Measurements from ENCODE around the gene SSB. TPM values are rescaled to one million over a fixed set of nuclear protein-coding genes. Genes with fewer than 3 reads are reported as not detected.

SSB gene
- total and polyA plus RNA-seq, 2 of the 4 experiments (the other 2 are of a cell fraction) = 41.2 to 75.5 TPM

DNA sequence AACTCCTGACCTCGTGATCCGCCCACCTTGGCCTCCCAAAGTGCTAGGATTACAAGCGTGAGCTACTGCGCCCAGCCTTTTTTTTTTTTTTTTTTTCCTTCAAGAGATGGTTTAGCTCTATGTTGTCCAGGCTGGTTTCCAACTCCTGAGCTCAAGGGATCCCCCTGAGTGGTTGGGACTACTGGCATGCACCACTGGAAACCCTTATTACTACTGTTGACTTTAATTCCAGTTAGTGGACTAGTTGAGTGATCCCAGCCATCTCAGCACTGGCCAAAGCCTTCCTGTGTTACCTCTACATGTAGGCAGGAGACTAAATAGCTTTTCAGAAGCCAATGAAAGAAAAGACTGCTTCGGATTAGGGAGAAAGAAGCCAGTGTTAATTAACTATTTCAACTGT lies 8.1 kb upstream of the SSB start:
- Histone ChIP-seq H3K27ac (ENCODE audit: insufficient read depth, low read length) (no peak overlapping the region), H3K56ac (ENCODE audit: extremely low read depth, insufficient read depth, low read length) (no peak overlapping the region), H3K18ac (ENCODE audit: low read depth, low read length) (no peak overlapping the region), H4K8ac (ENCODE audit: low read depth in 2 of 2, low read length in 2 of 2) (no peak overlapping the region), H3K4me2 (ENCODE audit: low read depth, low read length) (no peak overlapping the region), H3K27me3 (ENCODE audit: control insufficient read depth, insufficient read depth, low read length) (no peaks in the 10 kb centered on the region), H3K9me1 (ENCODE audit: insufficient read depth, low read length) (no peaks in the 10 kb centered on the region), H3K4me1 (ENCODE audit: control insufficient read depth, insufficient read depth, low read length) (no peaks in the 10 kb centered on the region), H3K4ac (ENCODE audit: low read depth, low read length) (no peak overlapping the region), H4K5ac (ENCODE audit: low read depth, low read length) (no peak overlapping the region), H2BK15ac (ENCODE audit: low read depth, low read length) (no peak overlapping the region), H2AFZ (replicated peaks; ENCODE audit: low read length, poor library complexity) (no peak overlapping the region), H2AK5ac (ENCODE audit: low read depth, low read length) (no peak overlapping the region), H2BK120ac (ENCODE audit: low read depth, low read length) (no peak overlapping the region), H3K36me3 (ENCODE audit: control insufficient read depth, insufficient read depth, low read length) (no peaks in the 10 kb centered on the region), H3K9ac (ENCODE audit: low read depth, low read length) (no peak overlapping the region), H4K91ac (ENCODE audit: insufficient read depth, low read depth, low read length) (no peak overlapping the region), H2AK9ac (replicated peaks; ENCODE audit: low read depth, low read length, poor library complexity) (no peak overlapping the region), H2BK5ac (ENCODE audit: low read depth, low read length, poor library complexity, severe bottlenecking) (no peak overlapping the region), H3K9me3 (ENCODE audit: control insufficient read depth, insufficient read depth, low read length) (no peaks in the 10 kb centered on the region), H3K23ac (ENCODE audit: low read depth, low read length) (no peak overlapping the region), H3K4me3 (ENCODE audit: insufficient read depth, low read depth, low read length) (no peak overlapping the region), H2BK20ac (ENCODE audit: low read depth, low read length) (no peak overlapping the region), H3K79me1 (ENCODE audit: low read depth in 1 of 2, low read length in 2 of 2) (no peaks in the 10 kb centered on the region), H4K20me1 (ENCODE audit: insufficient read depth, low read length) (no peaks in the 10 kb centered on the region), H3K14ac (replicated peaks; ENCODE audit: low read depth, low read length) (no peak overlapping the region)
- ATAC-seq (ENCODE audit: low read depth) (no peak), DNase-seq (no peak)
- WGBS, 2 experiments (ENCODE audit: extremely low coverage in 2 of 2, insufficient read length in 1 of 2) = no CpG with 5 or more reads among the region's 5 CpGs
- ChIA-PET CTCF (interaction anchor here (1.1 kb wide), 1 partner anchor 14 kb away, joined by 6 read pairs; no protein-coding TSS in a partner anchor), POLR2A (ENCODE audit: unreplicated experiment) (no interaction called here)
- intact Hi-C loops (cut with micrococcal nuclease) (loop anchor here (5.0 to 10.0 kb wide), 2 partner anchors 216 to 263 kb away; partner anchors contain the start of gene FASTKD1), dilution Hi-C loops (cut with HindIII; ENCODE audit: low sequenced_read_pairs, unreplicated experiment) (no loop called here), in situ Hi-C loops (cut with MboI; ENCODE audit: low sequenced_read_pairs) (no loop called here)
- BruUV-seq (replicated peaks) = no TSS peak
- no peak for TF ChIP-seq MAFK (IDR thresholded peaks at IDR 0.05; ENCODE audit: low read depth, low read length)
- no peak for TF ChIP-seq USF2 (IDR thresholded peaks at IDR 0.05; ENCODE audit: low read depth, low read length)
- TF ChIP-seq NFE2L2 (IDR thresholded peaks at IDR 0.05; ENCODE audit: low read depth, low read length) = no peak
- TF ChIP-seq CEBPB (IDR thresholded peaks at IDR 0.05; ENCODE audit: low read depth, low read length) = no peak

All from IMR-90 (cell line).